Kidney (tissue), 14 donors: Measurements from ENCODE around the gene WFDC10B. TPM values are rescaled to one million over a fixed set of nuclear protein-coding genes. Genes with fewer than 3 reads are reported as not detected.

Experiments
- DNase-seq, 5 donors: peaks; one replicate each; pipeline ENCODE4 v3.0.0-alpha.2; 2013 to 2020
- FAIRE-seq: peaks from 2 replicates; lab custom pipeline; 2012; peaks lifted over from hg19 to GRCh38; lab: Jason Lieb, UNC
- H3K27ac ChIP-seq, 2 donors: one replicate each; pipeline ENCODE4 v1.7.0; 2013; ENCODE audit warnings: low read depth in 2 of 2, low read length in 2 of 2, inconsistent platforms in 1 of 2
- H3K27me3 ChIP-seq: one replicate; pipeline ENCODE4 v1.7.1; 2013; ENCODE audit warnings: low read length, inconsistent platforms; ENCODE audit not compliant: control insufficient read depth, insufficient read depth
- H3K36me3 ChIP-seq, 3 donors: one replicate each; pipeline versions ENCODE4 v1.7.0 to v1.7.1; 2013; ENCODE audit warnings: low read length in 3 of 3, control low read depth in 1 of 3, inconsistent platforms in 1 of 3; ENCODE audit not compliant: insufficient read depth in 3 of 3, control insufficient read depth in 2 of 3
- H3K4me1 ChIP-seq, 3 donors: one replicate each; pipeline versions ENCODE4 v1.7.0 to v1.7.1; 2013; ENCODE audit warnings: low read length in 3 of 3, inconsistent platforms in 1 of 3, low read depth in 1 of 3; ENCODE audit not compliant: control insufficient read depth in 2 of 3, insufficient read depth in 2 of 3
- H3K4me3 ChIP-seq, 3 donors: one replicate each; pipeline versions ENCODE4 v1.7.0 to v1.8.1; 2013; ENCODE audit warnings: low read length in 3 of 3, control low read depth in 1 of 3, inconsistent platforms in 1 of 3
- H3K9ac ChIP-seq, 3 donors: one replicate each; pipeline versions ENCODE4 v1.7.0 to v1.7.1; 2013; ENCODE audit warnings: low read length in 3 of 3, control low read depth in 1 of 3, inconsistent platforms in 1 of 3
- H3K9me3 ChIP-seq, 3 donors: one replicate each; pipeline versions ENCODE4 v1.7.0 to v1.7.1; 2013; ENCODE audit warnings: low read length in 3 of 3, control low read depth in 1 of 3, inconsistent platforms in 1 of 3; ENCODE audit not compliant: control insufficient read depth in 2 of 3, insufficient read depth in 1 of 3
- CTCF ChIP-seq: IDR thresholded peaks from 3 replicates; pipeline ENCODE4 v1.5.1; 2012; ENCODE audit warnings: mild to moderate bottlenecking, moderate library complexity, borderline replicate concordance; ENCODE audit not compliant: insufficient read depth; ENCODE audit errors: extremely low read depth
- intact Hi-C: fragments of 100-400 bp; cut with DNase I; formaldehyde crosslinking; loops from one replicate; pipeline ENCODE4 v1.11.1; 2022
- microRNA-seq: library from miRNA; unstranded; fragments of <30 nt; microRNA quantifications from one replicate; pipeline ENCODE4 v1.2.0, GENCODE V29; 2020
- polyA plus RNA-seq: library from polyadenylated mRNA; stranded (reverse); fragments of 350-450 nt; fragmentation: Illumina TruSeq; extraction: RNeasy Lipid Tissue Mini Kit (QIAGEN cat#74804); gene quantifications from one replicate; pipeline ENCODE4 v1.2.3, GENCODE V29; 2014; ENCODE audit warnings: low read depth, low replicate concordance; ENCODE audit not compliant: insufficient read depth
- total RNA-seq: library from RNA; stranded (reverse); fragmentation: NEBNext Ultra II Directional; extraction: Animal tissue kit (Norgen Biotek cat#: 25700); gene quantifications from one replicate; pipeline ENCODE4 v1.2.1, GENCODE V29; 2021
- donor health status: control.
- donor health status: control.
- donor health status: control.
- donor health status: control.
- donor health status: control.
- donor health status: DM: yes; HTN: yes; CAD: no.
- donor health status: Normal renal cell carcinoma (clear cell type).

Gene WFDC10B
- total and polyA plus RNA-seq, 2 donors from 2014 or later = 0.60 TPM; not detected in 1

GRCh38 chr20:45639687-45640086 is 65.1 kb downstream of the WFDC10B start:
- Histone ChIP-seq H3K4me1 (no peaks in the 10 kb centered on the region), H3K27ac (no peak overlapping the region), H3K9me3 (no peaks in the 10 kb centered on the region), H3K4me3 (no peak overlapping the region), H3K9ac (no peak overlapping the region), H3K36me3 (no peaks in the 10 kb centered on the region), H3K27me3 (no peaks in the 10 kb centered on the region)
- no peak for DNase-seq
- intact Hi-C loops = no loop called here
- no peak for FAIRE-seq
- no peak for TF ChIP-seq CTCF

GRCh38 chr20:45636513-45636912 is 68.3 kb downstream of the WFDC10B start:
- H3K36me3 ChIP-seq = no peaks in the 10 kb centered on the region
- intact Hi-C loops = no loop called here
- H3K9ac ChIP-seq = no peak overlapping the region
- H3K4me3 ChIP-seq = no peak overlapping the region
- no peaks in the 10 kb centered on the region for H3K27me3 ChIP-seq
- no peaks in the 10 kb centered on the region for H3K4me1 ChIP-seq
- no peak overlapping the region for H3K27ac ChIP-seq
- DNase-seq = no peak
- TF ChIP-seq CTCF = no peak
- H3K9me3 ChIP-seq = no peaks in the 10 kb centered on the region
- no peak for FAIRE-seq

Small RNA genes lying within 50 kb of the gene (microRNA-seq; reads per million reads assigned to microRNA genes)
- 2.4 reads per million for gene MIR3617

Other genes with a start within 250 kb of the WFDC10B start
- 2,874 TPM for gene WFDC2, start 235.3 kb downstream of the WFDC10B start, total RNA-seq
- gene WFDC2, start 235.3 kb downstream of the WFDC10B start, polyA plus RNA-seq = 1,908 TPM
- gene SPINT3, start 189.4 kb downstream of the WFDC10B start, total RNA-seq = not detected
- gene SPINT3, start 189.4 kb downstream of the WFDC10B start, polyA plus RNA-seq = not detected
- not detected for gene WFDC6, start 165.5 kb downstream of the WFDC10B start, total RNA-seq
- not detected for gene WFDC6, start 165.5 kb downstream of the WFDC10B start, polyA plus RNA-seq
- not detected for gene EPPIN, start 157.6 kb downstream of the WFDC10B start, total RNA-seq
- gene EPPIN, start 157.6 kb downstream of the WFDC10B start, polyA plus RNA-seq = not detected
- gene WFDC8, start 125.7 kb downstream of the WFDC10B start, total RNA-seq = not detected
- gene WFDC8, start 125.7 kb downstream of the WFDC10B start, polyA plus RNA-seq = not detected
- not detected for gene WFDC10A, start 75.3 kb downstream of the WFDC10B start, total RNA-seq
- gene WFDC10A, start 75.3 kb downstream of the WFDC10B start, polyA plus RNA-seq = not detected
- gene WFDC9, start 73.7 kb downstream of the WFDC10B start, total RNA-seq = not detected
- not detected for gene WFDC9, start 73.7 kb downstream of the WFDC10B start, polyA plus RNA-seq
- not detected for gene WFDC11, start 34.8 kb downstream of the WFDC10B start, total RNA-seq
- not detected for gene WFDC11, start 34.8 kb downstream of the WFDC10B start, polyA plus RNA-seq
- gene WFDC13, start 3.0 kb downstream of the WFDC10B start, total RNA-seq = not detected
- gene WFDC13, start 3.0 kb downstream of the WFDC10B start, polyA plus RNA-seq = not detected
- gene SPINT4, start 17.3 kb upstream of the WFDC10B start, total RNA-seq = not detected
- gene SPINT4, start 17.3 kb upstream of the WFDC10B start, polyA plus RNA-seq = not detected
- gene WFDC3, start 86.9 kb upstream of the WFDC10B start, total RNA-seq = 1.2 TPM
- 7.7 TPM for gene WFDC3, start 86.9 kb upstream of the WFDC10B start, polyA plus RNA-seq
- 26.4 TPM for gene DNTTIP1, start 86.9 kb upstream of the WFDC10B start, total RNA-seq
- gene DNTTIP1, start 86.9 kb upstream of the WFDC10B start, polyA plus RNA-seq = 34.7 TPM
- 2.4 TPM for gene UBE2C, start 107.6 kb upstream of the WFDC10B start, total RNA-seq
- 2.0 TPM for gene UBE2C, start 107.6 kb upstream of the WFDC10B start, polyA plus RNA-seq
- not detected for gene TNNC2, start 122.3 kb upstream of the WFDC10B start, total RNA-seq
- gene TNNC2, start 122.3 kb upstream of the WFDC10B start, polyA plus RNA-seq = 1.9 TPM
- 23.2 TPM for gene SNX21, start 128.8 kb upstream of the WFDC10B start, total RNA-seq
- gene SNX21, start 128.8 kb upstream of the WFDC10B start, polyA plus RNA-seq = 35.6 TPM
- 22.1 TPM for gene ACOT8, start 152.4 kb upstream of the WFDC10B start, total RNA-seq
- 71.0 TPM for gene ACOT8, start 152.4 kb upstream of the WFDC10B start, polyA plus RNA-seq
- 3.2 TPM for gene ZSWIM3, start 152.6 kb upstream of the WFDC10B start, total RNA-seq
- 2.6 TPM for gene ZSWIM3, start 152.6 kb upstream of the WFDC10B start, polyA plus RNA-seq
- 13.1 TPM for gene ZSWIM1, start 176.2 kb upstream of the WFDC10B start, total RNA-seq
- 6.7 TPM for gene ZSWIM1, start 176.2 kb upstream of the WFDC10B start, polyA plus RNA-seq
- gene SPATA25, start 182.6 kb upstream of the WFDC10B start, total RNA-seq = 6.7 TPM
- 6.7 TPM for gene SPATA25, start 182.6 kb upstream of the WFDC10B start, polyA plus RNA-seq
- gene NEURL2, start 186.2 kb upstream of the WFDC10B start, total RNA-seq = 27.5 TPM
- 37.3 TPM for gene NEURL2, start 186.2 kb upstream of the WFDC10B start, polyA plus RNA-seq
- gene CTSA, start 186.3 kb upstream of the WFDC10B start, total RNA-seq = 180 TPM
- gene CTSA, start 186.3 kb upstream of the WFDC10B start, polyA plus RNA-seq = 408 TPM
- 345 TPM for gene PLTP, start 207.1 kb upstream of the WFDC10B start, total RNA-seq
- 790 TPM for gene PLTP, start 207.1 kb upstream of the WFDC10B start, polyA plus RNA-seq
- 43.1 TPM for gene PCIF1, start 229.7 kb upstream of the WFDC10B start, total RNA-seq
- gene PCIF1, start 229.7 kb upstream of the WFDC10B start, polyA plus RNA-seq = 27.4 TPM